Lower leg skin (tissue), 3 donors: ENCODE measurements around the gene RASSF3.

Source experiments
- CTCF ChIP-seq, 3 donors: fragments of 450-650 bp; IDR thresholded peaks; one replicate each; pipeline ENCODE4 v1.5.1; 2016; ENCODE audit warnings: antibody characterized with exemption in 3 of 3, mild to moderate bottlenecking in 3 of 3, moderate library complexity in 2 of 3
- POLR2A ChIP-seq, 2 donors: fragments of 450-650 bp; IDR thresholded peaks; one replicate each; pipeline ENCODE4 v1.6.1; 2016 to 2017; ENCODE audit warnings: antibody characterized with exemption in 2 of 2, mild to moderate bottlenecking in 1 of 2, moderate library complexity in 1 of 2

GRCh38 chr12:64678835-64679234, 68.5 kb downstream of the RASSF3 start:
- TF ChIP-seq CTCF (IDR thresholded peaks at IDR 0.05) (no peak), POLR2A (IDR thresholded peaks at IDR 0.05) (no peak)
